ENCODE results near the gene MAPT.

MAPT gene

DNA sequence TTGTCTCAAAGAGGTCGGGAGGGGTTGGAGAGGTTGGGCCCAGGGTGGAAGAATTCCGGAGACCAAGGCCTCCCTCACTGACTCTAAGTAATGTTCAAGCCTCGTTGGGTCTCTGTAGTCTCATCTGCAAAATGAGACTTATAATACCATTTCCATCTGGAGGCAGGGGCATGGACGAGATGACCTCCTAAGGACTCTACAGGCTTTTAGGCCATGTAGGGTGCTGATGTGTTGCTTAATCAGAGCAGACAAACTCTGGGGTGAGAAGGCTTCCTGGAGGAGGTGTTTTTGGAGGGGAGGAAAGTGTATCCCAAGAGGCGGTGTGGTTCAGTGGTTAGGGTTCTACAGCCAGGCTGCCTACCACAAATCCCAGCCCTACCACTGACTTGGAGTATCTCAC, 46.6 kb upstream of the MAPT start:
- no peak for DNase-seq (ENCODE audit: low read depth, low spot score)
- in situ Hi-C loops (cut with HindIII; ENCODE audit: low sequenced_read_pairs): no loop called here
- H3K4me3 ChIP-seq (ENCODE audit: low read depth, low read length): no peak overlapping the region
- no peak for TF ChIP-seq CTCF (IDR thresholded peaks at IDR 0.05; ENCODE audit: low read depth, low read length)

- H3K4me3 ChIP-seq (ENCODE audit: low read depth, low read length): no peak overlapping the region
- no peak for TF ChIP-seq CTCF (IDR thresholded peaks at IDR 0.05; ENCODE audit: low read depth, low read length)
- in situ Hi-C loops (cut with HindIII; ENCODE audit: low sequenced_read_pairs): no loop called here
- DNase-seq (ENCODE audit: low read depth, low spot score): no peak
These were observed 45.9 kb upstream of the MAPT start for GRCh38 chr17:45848405-45848804.

DNA sequence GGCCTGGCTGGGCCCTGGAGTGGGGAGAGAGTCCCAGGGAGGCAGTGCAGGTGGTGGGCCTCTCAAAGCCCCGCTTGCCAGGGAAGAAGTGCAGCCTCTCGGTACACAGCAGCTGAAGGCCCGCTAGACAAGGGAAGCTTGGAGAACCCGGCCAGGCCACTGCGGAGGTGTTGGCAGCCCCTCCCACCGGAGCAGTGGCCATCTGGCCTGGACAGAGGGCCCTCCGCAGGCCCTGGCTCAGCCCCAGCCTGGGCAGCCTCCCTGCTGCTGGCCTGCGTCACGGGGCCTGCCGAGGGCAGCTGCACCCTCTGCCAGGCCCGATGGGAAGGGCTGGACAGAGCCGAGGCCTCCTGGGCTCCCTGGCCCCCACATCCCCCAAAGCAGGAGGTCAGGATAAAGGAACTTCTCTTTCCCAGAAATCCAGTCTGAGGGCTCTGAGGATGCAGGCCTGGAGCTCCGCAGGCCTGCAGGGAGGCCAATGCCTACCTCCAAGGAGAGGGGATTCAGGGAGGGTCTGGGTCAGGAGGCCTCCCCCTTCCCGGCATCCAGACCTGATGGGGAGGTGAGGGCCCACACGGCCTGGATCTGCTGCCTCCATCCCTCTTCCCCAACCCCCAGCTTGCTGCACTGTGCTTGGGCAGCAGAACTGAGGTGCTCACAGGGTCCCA, 45.4 kb upstream of the MAPT start:
- DNase-seq (ENCODE audit: low read depth, low spot score): no peak
- in situ Hi-C loops (cut with HindIII; ENCODE audit: low sequenced_read_pairs): no loop called here
- no peak overlapping the region for H3K4me3 ChIP-seq (ENCODE audit: low read depth, low read length)
- TF ChIP-seq CTCF (IDR thresholded peaks at IDR 0.05; ENCODE audit: low read depth, low read length): no peak

- in situ Hi-C loops (cut with HindIII; ENCODE audit: low sequenced_read_pairs): no loop called here
- no peak for TF ChIP-seq CTCF (IDR thresholded peaks at IDR 0.05; ENCODE audit: low read depth, low read length)
These were observed 44.8 kb upstream of the MAPT start for GRCh38 chr17:45849536-45849990.

DNA sequence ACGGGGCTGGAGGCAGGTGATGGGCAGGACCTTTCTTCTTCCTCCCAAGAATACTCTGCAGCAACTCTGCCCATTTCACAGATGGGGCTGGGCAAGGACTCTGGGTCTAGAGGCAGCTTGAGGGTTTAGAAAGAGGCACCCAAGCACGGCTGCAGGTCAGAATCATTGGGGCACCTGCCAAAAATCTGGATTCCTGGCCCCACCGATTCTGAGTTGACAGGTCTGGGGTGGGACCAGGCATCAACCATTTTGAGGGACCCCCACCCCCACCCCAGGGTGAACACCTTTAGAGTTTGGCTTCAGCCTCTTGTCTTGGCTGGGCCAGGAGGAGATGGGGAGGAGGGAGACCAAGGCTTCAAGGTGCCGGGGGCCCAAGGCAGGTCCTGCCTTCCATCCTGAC, 44.3 kb upstream of the MAPT start:
- no peak for TF ChIP-seq CTCF (IDR thresholded peaks at IDR 0.05; ENCODE audit: low read depth, low read length)
- DNase-seq (ENCODE audit: low read depth, low spot score): no peak
- no peak overlapping the region for H3K4me3 ChIP-seq (ENCODE audit: low read depth, low read length)
- in situ Hi-C loops (cut with HindIII; ENCODE audit: low sequenced_read_pairs): no loop called here

More at GRCh38 chr17:45849536-45849990, 44.8 kb upstream of the MAPT start:
- DNase-seq (ENCODE audit: low read depth, low spot score): no peak
- H3K4me3 ChIP-seq (ENCODE audit: low read depth, low read length): no peak overlapping the region

GRCh38 chr17:45850468-45850867, 43.9 kb upstream of the MAPT start:
- no peak for TF ChIP-seq CTCF (IDR thresholded peaks at IDR 0.05; ENCODE audit: low read depth, low read length)
- H3K4me3 ChIP-seq (ENCODE audit: low read depth, low read length): no peak overlapping the region
- no peak for DNase-seq (ENCODE audit: low read depth, low spot score)
- in situ Hi-C loops (cut with HindIII; ENCODE audit: low sequenced_read_pairs): no loop called here
